ENCODE data around the gene SLIT3.

DNA sequence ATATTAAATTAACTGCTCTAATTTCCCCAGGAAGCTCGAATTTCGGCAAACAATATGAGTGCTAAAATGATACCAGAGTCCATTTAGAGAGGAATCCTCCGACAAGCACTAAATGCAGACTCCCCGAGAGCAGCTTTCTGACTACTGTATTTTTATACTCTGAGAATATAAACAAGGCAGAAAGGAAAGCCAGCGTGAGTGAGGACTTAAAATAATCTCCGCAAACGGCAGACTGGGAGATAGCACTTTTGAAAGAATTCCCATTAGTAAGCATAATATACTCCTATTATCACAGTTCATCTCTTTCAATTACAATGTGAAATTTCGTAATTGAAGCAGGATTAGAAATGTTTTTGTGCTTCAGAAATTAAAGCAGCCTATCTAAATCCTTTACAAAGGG lies 452.4 kb downstream of the SLIT3 start:
- TF ChIP-seq, protein P1, sequence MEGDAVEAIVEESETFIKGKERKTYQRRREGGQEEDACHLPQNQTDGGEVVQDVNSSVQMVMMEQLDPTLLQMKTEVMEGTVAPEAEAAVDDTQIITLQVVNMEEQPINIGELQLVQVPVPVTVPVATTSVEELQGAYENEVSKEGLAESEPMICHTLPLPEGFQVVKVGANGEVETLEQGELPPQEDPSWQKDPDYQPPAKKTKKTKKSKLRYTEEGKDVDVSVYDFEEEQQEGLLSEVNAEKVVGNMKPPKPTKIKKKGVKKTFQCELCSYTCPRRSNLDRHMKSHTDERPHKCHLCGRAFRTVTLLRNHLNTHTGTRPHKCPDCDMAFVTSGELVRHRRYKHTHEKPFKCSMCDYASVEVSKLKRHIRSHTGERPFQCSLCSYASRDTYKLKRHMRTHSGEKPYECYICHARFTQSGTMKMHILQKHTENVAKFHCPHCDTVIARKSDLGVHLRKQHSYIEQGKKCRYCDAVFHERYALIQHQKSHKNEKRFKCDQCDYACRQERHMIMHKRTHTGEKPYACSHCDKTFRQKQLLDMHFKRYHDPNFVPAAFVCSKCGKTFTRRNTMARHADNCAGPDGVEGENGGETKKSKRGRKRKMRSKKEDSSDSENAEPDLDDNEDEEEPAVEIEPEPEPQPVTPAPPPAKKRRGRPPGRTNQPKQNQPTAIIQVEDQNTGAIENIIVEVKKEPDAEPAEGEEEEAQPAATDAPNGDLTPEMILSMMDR (IDR thresholded peaks at IDR 0.05) = no peak
- TF ChIP-seq EZH2 (IDR thresholded peaks at IDR 0.05) (no peak), EZH2phosphoT487 (IDR thresholded peaks at IDR 0.05) (no peak)
